HL-60/S4 (cell line): ENCODE measurements around the gene PCAT6.
"Not testable (repeated sequence)": the region's sequence is repeated elsewhere in the genome, so short reads cannot be mapped to it uniquely, and the experiment has no call there.

Experiments
- in situ Hi-C: fragments of 300-500 bp; cut with MboI; formaldehyde crosslinking; loops from 2 replicates; pipeline ENCODE4 v1.14.3; 2022; ENCODE audit warnings: low sequenced_read_pairs

PCAT6 gene

GRCh38 chr1:202806845-202807450 lies 3.8 kb upstream of the PCAT6 start:
- in situ Hi-C loops, result no loop called here

GRCh38 chr1:202807451-202807925 lies 3.3 kb upstream of the PCAT6 start:
- in situ Hi-C loops, result no loop called here

- in situ Hi-C loops, result no loop called here
Observed at GRCh38 chr1:202807926-202808757, 2.6 kb upstream of the PCAT6 start, which contains the start of gene KDM5B. KDM5B (minus strand) TSS chr1:202808421; CDS start chr1:202808305, 116 bp downstream.

GRCh38 chr1:202809597-202810159 lies 1.1 kb upstream of the PCAT6 start:
- in situ Hi-C loops, result no loop called here

GRCh38 chr1:202810193-202810614 lies 550 bp upstream of the PCAT6 start:
- in situ Hi-C loops, result no loop called here

GRCh38 chr1:202811296-202812175 lies 782 bp downstream of the PCAT6 start:
- in situ Hi-C loops, result no loop called here

GRCh38 chr1:202812176-202813026 lies 1.6 kb downstream of the PCAT6 start:
- in situ Hi-C loops, result no loop called here

- in situ Hi-C loops, result no loop called here
Observed at GRCh38 chr1:202815120-202815519, 4.4 kb downstream of the PCAT6 start.

- in situ Hi-C loops, result no loop called here
Observed at GRCh38 chr1:202818819-202819218, 8.1 kb downstream of the PCAT6 start.

- in situ Hi-C loops, result no loop called here
Observed at GRCh38 chr1:202821467-202821866, 10.7 kb downstream of the PCAT6 start.

GRCh38 chr1:202825748-202826147 lies 15.0 kb downstream of the PCAT6 start:
- in situ Hi-C loops, result no loop called here

- in situ Hi-C loops, result not testable (repeated sequence)
Observed at GRCh38 chr1:202829223-202829622, 18.5 kb downstream of the PCAT6 start.

GRCh38 chr1:202831906-202832305 lies 21.2 kb downstream of the PCAT6 start:
- in situ Hi-C loops, result no loop called here

GRCh38 chr1:202834771-202835547 lies 24.2 kb downstream of the PCAT6 start:
- in situ Hi-C loops, result no loop called here

GRCh38 chr1:202835548-202836072 lies 24.9 kb downstream of the PCAT6 start:
- in situ Hi-C loops, result no loop called here

GRCh38 chr1:202836623-202837403 lies 26.1 kb downstream of the PCAT6 start:
- in situ Hi-C loops, result no loop called here

- in situ Hi-C loops, result no loop called here
Observed at GRCh38 chr1:202837746-202838262, 27.1 kb downstream of the PCAT6 start.

GRCh38 chr1:202843081-202843480 lies 32.3 kb downstream of the PCAT6 start:
- in situ Hi-C loops, result no loop called here
